ENCODE data around the gene SLX9. TPM values are rescaled to one million over a fixed set of nuclear protein-coding genes. Genes with fewer than 3 reads are reported as not detected.

The SLX9 gene
- total and polyA plus RNA-seq, 2 donors (not counting 3 experiments of a cell fraction or from before 2014, with no cell fraction given), result 27.0 to 50.6 TPM

GRCh38 chr21:44941567-44941966, 1.7 kb downstream of the SLX9 start:
- no TSS peak for BruUV-seq (replicated peaks)
- H3K36me3 ChIP-seq (ENCODE audit: control insufficient read depth in 2 of 2, extremely low read depth in 1 of 2, insufficient read depth in 2 of 2, low read length in 2 of 2), result peaks cover 7 to 15% of the 10 kb centered on the region in 2 experiments
- dilution Hi-C loops (cut with MboI; ENCODE audit: extremely low pct_ligation_motif_present, low sequenced_read_pairs) (loop anchor here (25.0 kb wide), 1 partner anchor 196 kb away; no protein-coding TSS in a partner anchor), intact Hi-C loops (cut with micrococcal nuclease) (no loop called here)
- no peak overlapping the region for H3K9ac ChIP-seq (replicated peaks; ENCODE audit: extremely low read depth, insufficient read depth, low read length)
- H3K79me2 ChIP-seq (ENCODE audit: control insufficient read depth, insufficient read depth, low read length), result peaks cover 48% of the 10 kb centered on the region
- no peaks in the 10 kb centered on the region for H3K9me1 ChIP-seq (replicated peaks; ENCODE audit: control insufficient read depth, extremely low read depth, insufficient read depth, low read length)
- H3K4me3 ChIP-seq (replicated peaks in 1 of 3; ENCODE audit: insufficient read depth in 1 of 3, low read depth in 1 of 3, low read length in 3 of 3), result no peak overlapping the region
- peak overlapping the region; percentile 89 for H3K4me2 ChIP-seq (ENCODE audit: insufficient read depth, low read length)
- no peaks in the 10 kb centered on the region for H4K20me1 ChIP-seq (replicated peaks; ENCODE audit: control insufficient read depth, extremely low read depth, insufficient read depth, low read length)
- H2AFZ ChIP-seq (ENCODE audit: low read depth, low read length), result no peak overlapping the region
- H3K27ac ChIP-seq (ENCODE audit: insufficient read depth, low read depth, low read length), result no peak overlapping the region
- DNase-seq (ENCODE audit: low read depth, low spot score), result no peak
- FAIRE-seq, result peak; percentile 47
- ChIA-PET CTCF (interaction anchor here (0.9 to 11.8 kb wide), 4 partner anchors 8 to 329 kb away, joined by 3 to 330 read pairs (median 8); no protein-coding TSS in a partner anchor), POLR2A (no interaction called here)
- no peaks in the 10 kb centered on the region for H3K9me3 ChIP-seq (replicated peaks; ENCODE audit: control insufficient read depth, insufficient read depth, low read length)
- no peak for TF ChIP-seq JUN (IDR thresholded peaks at IDR 0.05; ENCODE audit: borderline replicate concordance, insufficient read depth, insufficient read length, low read depth)
- TF ChIP-seq POLR2A (IDR thresholded peaks at IDR 0.05; ENCODE audit: low read depth, low read length), result no peak
- no peak for TF ChIP-seq MAX (IDR thresholded peaks at IDR 0.05; ENCODE audit: insufficient read depth, insufficient read length)
- TF ChIP-seq FOS (IDR thresholded peaks at IDR 0.05; ENCODE audit: borderline replicate concordance, insufficient read depth, low read length), result no peak
- TF ChIP-seq GATA2 (IDR thresholded peaks at IDR 0.05; ENCODE audit: insufficient read depth, insufficient read length, low read depth, low read length), result no peak
- TF ChIP-seq MYC (IDR thresholded peaks at IDR 0.05; ENCODE audit: low read depth, low read length), result no peak
- H3K27me3 ChIP-seq (ENCODE audit: control insufficient read depth in 2 of 2, insufficient read depth in 2 of 2, low read length in 2 of 2), result no peaks in the 10 kb centered on the region
- H3K4me1 ChIP-seq (ENCODE audit: control insufficient read depth, extremely low read depth, insufficient read depth, low read length), result peaks cover 18% of the 10 kb centered on the region

- BruUV-seq (replicated peaks), result no TSS peak
- intact Hi-C loops (cut with micrococcal nuclease), result no loop called here
- no peak for FAIRE-seq
Observed at GRCh38 chr21:44942566-44942965, 2.7 kb downstream of the SLX9 start.

More at GRCh38 chr21:44942566-44942965, 2.7 kb downstream of the SLX9 start:
- dilution Hi-C loops (cut with MboI; ENCODE audit: extremely low pct_ligation_motif_present, low sequenced_read_pairs), result loop anchor here (25.0 kb wide), 1 partner anchor 195 kb away; no protein-coding TSS in a partner anchor
- Histone ChIP-seq H4K20me1 (replicated peaks; ENCODE audit: control insufficient read depth, extremely low read depth, insufficient read depth, low read length) (no peaks in the 10 kb centered on the region), H2AFZ (ENCODE audit: low read depth, low read length) (no peak overlapping the region), H3K27me3 (ENCODE audit: control insufficient read depth in 2 of 2, insufficient read depth in 2 of 2, low read length in 2 of 2) (no peaks in the 10 kb centered on the region), H3K4me1 (ENCODE audit: control insufficient read depth, extremely low read depth, insufficient read depth, low read length) (peaks cover 21% of the 10 kb centered on the region), H3K9ac (replicated peaks; ENCODE audit: extremely low read depth, insufficient read depth, low read length) (no peak overlapping the region), H3K9me1 (replicated peaks; ENCODE audit: control insufficient read depth, extremely low read depth, insufficient read depth, low read length) (no peaks in the 10 kb centered on the region), H3K4me3 (replicated peaks in 1 of 3; ENCODE audit: insufficient read depth in 1 of 3, low read depth in 1 of 3, low read length in 3 of 3) (no peak overlapping the region), H3K9me3 (replicated peaks; ENCODE audit: control insufficient read depth, insufficient read depth, low read length) (no peaks in the 10 kb centered on the region), H3K27ac (ENCODE audit: insufficient read depth, low read depth, low read length) (no peak overlapping the region), H3K79me2 (ENCODE audit: control insufficient read depth, insufficient read depth, low read length) (peaks cover 58% of the 10 kb centered on the region), H3K4me2 (ENCODE audit: insufficient read depth, low read length) (no peak overlapping the region), H3K36me3 (ENCODE audit: control insufficient read depth in 2 of 2, extremely low read depth in 1 of 2, insufficient read depth in 2 of 2, low read length in 2 of 2) (peaks cover 7 to 15% of the 10 kb centered on the region in 2 experiments)
- POLR2A ChIA-PET, result no interaction called here
- TF ChIP-seq GATA2 (IDR thresholded peaks at IDR 0.05; ENCODE audit: insufficient read depth, insufficient read length, low read depth, low read length), result no peak
- no peak for TF ChIP-seq EZH2 (IDR thresholded peaks at IDR 0.05; ENCODE audit: borderline replicate concordance, low read depth, low read length, severe bottlenecking)
- TF ChIP-seq MYC (IDR thresholded peaks at IDR 0.05; ENCODE audit: low read depth, low read length), result no peak
- no peak for TF ChIP-seq FOS (IDR thresholded peaks at IDR 0.05; ENCODE audit: borderline replicate concordance, insufficient read depth, low read length)
- TF ChIP-seq JUN (IDR thresholded peaks at IDR 0.05; ENCODE audit: borderline replicate concordance, insufficient read depth, insufficient read length, low read depth), result no peak
- no peak for TF ChIP-seq POLR2AphosphoS5 (IDR thresholded peaks at IDR 0.05; ENCODE audit: insufficient read depth, low read depth, low read length)
- TF ChIP-seq CTCF (IDR thresholded peaks at IDR 0.05; ENCODE audit: extremely low read depth in 1 of 2, insufficient read depth in 1 of 2, low read depth in 1 of 2, low read length in 2 of 2), result no peak
- TF ChIP-seq MAX (IDR thresholded peaks at IDR 0.05; ENCODE audit: insufficient read depth, insufficient read length), result no peak
- no peak for TF ChIP-seq POLR2A (IDR thresholded peaks at IDR 0.05; ENCODE audit: low read depth, low read length)
- CTCF ChIA-PET, result interaction anchor here (0.6 to 11.8 kb wide), 3 partner anchors 50 to 196 kb away, joined by 3 to 330 read pairs (median 10); no protein-coding TSS in a partner anchor
- no peak for DNase-seq (ENCODE audit: low read depth, low spot score)

All from endothelial cell of umbilical vein (primary cell).